ENCODE measurements around the gene C19orf53. TPM values are rescaled to one million over a fixed set of nuclear protein-coding genes. Genes with fewer than 3 reads are reported as not detected.

C19orf53 gene
- total RNA-seq (50.1 and 58.8 TPM in 2 replicates), polyA plus RNA-seq (146 and 206 TPM in 2 replicates), polyA minus RNA-seq (ENCODE audit: low replicate concordance) (139 and 187 TPM in 2 replicates)
- polyA plus RNA-seq (2012) = 292 and 381 TPM in 2 replicates

- Histone ChIP-seq H3K9ac (ENCODE audit: insufficient read depth, low read length) (peak within 1 kb of the TSS; percentile 91), H3K36me3 (ENCODE audit: control insufficient read depth, insufficient read depth, low read length) (peaks cover 21% of the 10 kb centered on the region), H3K27ac (ENCODE audit: insufficient read depth, low read length) (peak within 1 kb of the TSS; percentile 92), H3K4me2 (ENCODE audit: extremely low read depth, insufficient read depth, low read length) (peak within 1 kb of the TSS; percentile 73), H3K4me1 (ENCODE audit: control insufficient read depth, extremely low read depth, insufficient read depth, low read length) (peaks cover 6% of the 10 kb centered on the region), H3K4me3 (replicated peaks in 1 of 4; ENCODE audit: control extremely low read depth in 1 of 4, insufficient read depth in 1 of 4, low read depth in 3 of 4, low read length in 4 of 4) (peak within 1 kb of the TSS; percentile 87 to 99 (median 93)), H3K9me3 (ENCODE audit: control insufficient read depth, insufficient read depth, low read depth, low read length) (no peaks in the 10 kb centered on the region), H3K27me3 (ENCODE audit: control insufficient read depth, insufficient read depth, low read length) (no peaks in the 10 kb centered on the region), H3K79me2 (ENCODE audit: control insufficient read depth, insufficient read depth, low read length) (peaks cover 25% of the 10 kb centered on the region), H4K20me1 (ENCODE audit: control insufficient read depth, extremely low read depth, insufficient read depth, low read length) (no peaks in the 10 kb centered on the region), H2AFZ (ENCODE audit: low read length) (peak within 1 kb of the TSS; percentile 72)
- no peak for TF ChIP-seq CTCF (conservative IDR thresholded peaks at IDR 0.05 in 1 of 2, IDR thresholded peaks at IDR 0.05 in 1 of 2; ENCODE audit: low read depth in 1 of 2, low read length in 2 of 2)
- no peak for TF ChIP-seq EZH2 (IDR thresholded peaks at IDR 0.05; ENCODE audit: low read length, missing control alignments)
- DNase-seq (ENCODE audit: low read depth in 2 of 2) = peak; percentile 93
Observed at GRCh38 chr19:13774217-13775191, at the start of gene C19orf53. Gene C19orf53, plus strand, starts transcription at chr19:13774456. Its CDS starts 22 bp downstream, at chr19:13774478.

GRCh38 chr19:13726323-13726722 is 47.9 kb upstream of the C19orf53 start:
- DNase-seq (ENCODE audit: low read depth in 2 of 2) = no peak
- Histone ChIP-seq H3K9me3 (ENCODE audit: control insufficient read depth, insufficient read depth, low read depth, low read length) (no peaks in the 10 kb centered on the region), H3K36me3 (ENCODE audit: control insufficient read depth, insufficient read depth, low read length) (no peaks in the 10 kb centered on the region), H3K27me3 (ENCODE audit: control insufficient read depth, insufficient read depth, low read length) (no peaks in the 10 kb centered on the region), H2AFZ (ENCODE audit: low read length) (no peak overlapping the region), H3K4me3 (replicated peaks in 1 of 4; ENCODE audit: control extremely low read depth in 1 of 4, insufficient read depth in 1 of 4, low read depth in 3 of 4, low read length in 4 of 4) (no peak overlapping the region), H4K20me1 (ENCODE audit: control insufficient read depth, extremely low read depth, insufficient read depth, low read length) (no peaks in the 10 kb centered on the region), H3K79me2 (ENCODE audit: control insufficient read depth, insufficient read depth, low read length) (no peaks in the 10 kb centered on the region), H3K4me2 (ENCODE audit: extremely low read depth, insufficient read depth, low read length) (no peak overlapping the region), H3K9ac (ENCODE audit: insufficient read depth, low read length) (no peak overlapping the region), H3K27ac (ENCODE audit: insufficient read depth, low read length) (no peak overlapping the region), H3K4me1 (ENCODE audit: control insufficient read depth, extremely low read depth, insufficient read depth, low read length) (peaks cover 17% of the 10 kb centered on the region)
- no peak for TF ChIP-seq CTCF (conservative IDR thresholded peaks at IDR 0.05 in 1 of 2, IDR thresholded peaks at IDR 0.05 in 1 of 2; ENCODE audit: low read depth in 1 of 2, low read length in 2 of 2)
- no peak for TF ChIP-seq EZH2 (IDR thresholded peaks at IDR 0.05; ENCODE audit: low read length, missing control alignments)

DNA sequence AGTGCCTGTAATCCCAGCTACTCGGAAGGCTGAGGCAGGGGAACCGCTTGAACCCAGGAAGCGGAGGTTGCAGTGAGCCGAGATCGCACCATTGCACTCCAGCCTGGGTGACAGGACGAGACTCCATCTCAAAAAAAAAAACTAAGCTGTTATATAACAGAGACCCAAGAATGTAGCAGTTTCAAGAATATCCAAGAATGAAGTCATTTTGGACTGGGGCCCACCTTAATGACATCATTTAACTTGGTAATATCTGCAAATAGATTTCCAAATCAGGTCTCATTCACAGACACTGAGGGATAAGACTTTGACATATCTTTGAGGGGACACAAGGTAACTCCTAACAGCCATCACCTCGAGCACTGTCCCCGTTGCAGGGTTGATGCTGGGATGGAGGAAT is 46.5 kb upstream of the C19orf53 start:
- peak; percentile 65 to 85 for DNase-seq (ENCODE audit: low read depth in 2 of 2)
- H3K4me3 ChIP-seq (replicated peaks in 1 of 4; ENCODE audit: control extremely low read depth in 1 of 4, insufficient read depth in 1 of 4, low read depth in 3 of 4, low read length in 4 of 4) = no peak overlapping the region
- H3K4me2 ChIP-seq (ENCODE audit: extremely low read depth, insufficient read depth, low read length) = peak overlapping the region; percentile 44
- H3K4me1 ChIP-seq (ENCODE audit: control insufficient read depth, extremely low read depth, insufficient read depth, low read length) = peaks cover 17% of the 10 kb centered on the region
- no peaks in the 10 kb centered on the region for H4K20me1 ChIP-seq (ENCODE audit: control insufficient read depth, extremely low read depth, insufficient read depth, low read length)
- H3K9ac ChIP-seq (ENCODE audit: insufficient read depth, low read length) = no peak overlapping the region
- no peaks in the 10 kb centered on the region for H3K27me3 ChIP-seq (ENCODE audit: control insufficient read depth, insufficient read depth, low read length)
- no peak overlapping the region for H2AFZ ChIP-seq (ENCODE audit: low read length)
- no peaks in the 10 kb centered on the region for H3K36me3 ChIP-seq (ENCODE audit: control insufficient read depth, insufficient read depth, low read length)
- H3K9me3 ChIP-seq (ENCODE audit: control insufficient read depth, insufficient read depth, low read depth, low read length) = no peaks in the 10 kb centered on the region
- peaks cover 2% of the 10 kb centered on the region for H3K79me2 ChIP-seq (ENCODE audit: control insufficient read depth, insufficient read depth, low read length)
- no peak for TF ChIP-seq CTCF (conservative IDR thresholded peaks at IDR 0.05 in 1 of 2, IDR thresholded peaks at IDR 0.05 in 1 of 2; ENCODE audit: low read depth in 1 of 2, low read length in 2 of 2)
- no peak for TF ChIP-seq EZH2 (IDR thresholded peaks at IDR 0.05; ENCODE audit: low read length, missing control alignments)
- peak overlapping the region; percentile 47 for H3K27ac ChIP-seq (ENCODE audit: insufficient read depth, low read length)

Measured in fibroblast of lung (primary cell).